Measurements from ENCODE around the gene CD101.

Gene CD101

GRCh38 chr1:117029685-117030084 is 28.1 kb downstream of the CD101 start:
- DNase-seq (ENCODE audit: low read depth in 1 of 2, low spot score in 1 of 2), result no peak
- in situ Hi-C loops (cut with HindIII; ENCODE audit: low pct_unique_long_range_greater_than_20kb, low sequenced_read_pairs), result no loop called here
- no peak for TF ChIP-seq JUND (IDR thresholded peaks at IDR 0.05; ENCODE audit: low read depth)

DNA sequence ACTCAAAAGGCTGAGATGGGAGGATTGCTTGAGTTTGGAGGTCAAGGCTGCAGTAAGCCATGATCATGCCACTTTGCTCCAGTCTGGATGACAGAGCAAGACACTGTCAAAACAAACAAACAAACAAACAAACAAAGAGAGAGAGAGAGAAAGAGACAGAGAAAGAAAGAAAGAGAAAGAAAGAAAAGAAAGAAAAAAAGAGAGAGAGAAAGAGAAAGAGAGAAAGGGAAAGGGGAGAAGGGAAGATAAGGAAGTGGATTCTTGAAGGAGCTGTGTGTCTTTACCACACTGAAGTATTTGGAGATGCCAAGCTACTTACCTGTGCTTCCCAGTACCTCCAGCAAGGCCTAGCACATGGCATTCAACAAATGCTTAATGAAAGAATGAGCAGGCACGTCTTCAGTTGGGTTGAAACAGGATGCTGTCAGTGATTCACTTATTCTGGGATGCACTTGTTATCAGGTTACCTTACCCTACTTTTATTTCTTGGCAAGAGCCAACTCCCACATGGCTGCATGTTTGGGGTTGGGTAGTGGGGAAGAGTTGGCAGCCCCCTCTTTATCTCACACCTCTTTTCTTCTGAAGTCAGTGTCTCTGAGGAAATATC is 28.8 kb downstream of the CD101 start:
- in situ Hi-C loops (cut with HindIII; ENCODE audit: low pct_unique_long_range_greater_than_20kb, low sequenced_read_pairs), result no loop called here
- no peak for TF ChIP-seq JUND (IDR thresholded peaks at IDR 0.05; ENCODE audit: low read depth)
- no peak for DNase-seq (ENCODE audit: low read depth in 1 of 2, low spot score in 1 of 2)

DNA sequence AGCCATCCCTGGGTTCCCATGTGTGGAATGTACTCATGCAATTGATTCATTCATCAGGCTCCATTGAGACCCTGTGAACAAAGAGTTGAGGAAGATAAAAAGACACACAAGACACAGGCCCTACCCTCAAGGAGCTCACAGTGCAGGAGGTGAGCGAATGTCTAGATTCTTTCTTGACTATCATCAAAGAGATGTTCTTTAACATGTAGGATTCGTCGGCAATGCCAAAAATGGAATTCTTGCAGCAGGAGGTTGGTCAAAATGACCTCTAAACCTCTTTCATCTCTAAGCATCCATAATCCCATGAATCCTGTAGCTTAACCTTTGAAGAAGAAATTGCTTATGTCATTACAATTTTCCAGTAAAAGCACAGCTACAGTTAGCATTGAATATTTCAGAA is 30.7 kb downstream of the CD101 start:
- no peak for DNase-seq (ENCODE audit: low read depth in 1 of 2, low spot score in 1 of 2)
- no peak for TF ChIP-seq JUND (IDR thresholded peaks at IDR 0.05; ENCODE audit: low read depth)
- in situ Hi-C loops (cut with HindIII; ENCODE audit: low pct_unique_long_range_greater_than_20kb, low sequenced_read_pairs), result no loop called here

DNA sequence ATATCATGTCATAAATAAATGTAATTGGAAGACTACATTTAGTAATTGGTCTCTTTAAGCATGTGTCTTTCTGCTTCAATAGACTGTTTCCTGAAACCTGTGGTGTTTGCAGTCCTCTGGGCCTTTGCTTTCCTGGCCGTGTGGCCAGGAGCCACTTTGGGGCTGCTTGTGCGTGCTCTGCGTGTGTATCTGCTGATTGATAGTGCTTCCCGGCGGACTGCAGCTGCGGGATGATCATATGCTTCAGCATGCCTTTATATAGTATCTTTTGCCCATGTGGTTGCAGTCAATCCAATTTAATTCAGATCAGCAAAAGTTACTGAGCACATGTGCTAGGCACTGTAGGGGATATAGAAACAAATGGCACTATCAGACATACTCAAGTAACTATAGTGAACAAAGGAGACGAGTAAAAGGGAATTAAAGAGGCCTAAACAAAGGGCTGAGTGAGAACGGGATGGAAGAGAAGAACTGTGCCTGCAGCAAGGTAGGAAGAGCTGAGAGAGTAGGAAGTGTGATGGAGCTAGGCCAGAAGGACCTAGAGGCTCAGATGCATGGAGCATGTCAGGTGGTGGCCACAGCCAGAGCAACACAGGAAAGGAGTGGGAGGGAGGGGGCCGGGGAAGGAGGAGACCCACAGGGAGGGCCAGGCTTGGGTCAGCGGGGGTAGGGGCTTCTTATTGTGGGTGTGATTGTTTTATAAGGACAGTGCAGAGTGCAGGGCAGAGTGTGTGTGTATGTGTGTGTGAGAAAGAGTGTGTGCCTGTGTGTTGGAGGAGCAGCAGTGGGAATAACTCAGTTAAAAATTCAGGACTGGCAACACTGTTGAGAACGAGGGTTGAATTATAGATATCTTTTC is 31.4 kb downstream of the CD101 start:
- in situ Hi-C loops (cut with HindIII; ENCODE audit: low pct_unique_long_range_greater_than_20kb, low sequenced_read_pairs), result no loop called here
- DNase-seq (ENCODE audit: low read depth in 1 of 2, low spot score in 1 of 2), result no peak
- no peak for TF ChIP-seq JUND (IDR thresholded peaks at IDR 0.05; ENCODE audit: low read depth)

DNA sequence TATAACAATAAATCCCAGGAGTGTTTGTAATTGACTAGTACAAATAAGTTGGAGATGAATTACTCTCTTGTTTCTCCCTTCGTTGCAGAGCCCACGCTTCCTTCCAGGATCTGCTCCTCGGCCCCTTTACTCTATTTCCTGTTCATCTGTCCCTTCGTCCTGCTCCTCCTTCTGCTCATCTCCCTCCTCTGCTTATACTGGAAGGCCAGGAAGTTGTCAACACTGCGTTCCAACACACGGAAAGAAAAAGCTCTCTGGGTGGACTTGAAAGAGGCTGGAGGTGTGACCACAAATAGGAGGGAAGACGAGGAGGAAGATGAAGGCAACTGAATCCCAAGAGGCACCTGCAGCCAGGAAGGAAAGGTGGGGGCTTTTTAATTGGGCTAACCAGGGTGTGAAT is 32.2 kb downstream of the CD101 start:
- in situ Hi-C loops (cut with HindIII; ENCODE audit: low pct_unique_long_range_greater_than_20kb, low sequenced_read_pairs), result no loop called here
- no peak for DNase-seq (ENCODE audit: low read depth in 1 of 2, low spot score in 1 of 2)
- no peak for TF ChIP-seq JUND (IDR thresholded peaks at IDR 0.05; ENCODE audit: low read depth)

DNA sequence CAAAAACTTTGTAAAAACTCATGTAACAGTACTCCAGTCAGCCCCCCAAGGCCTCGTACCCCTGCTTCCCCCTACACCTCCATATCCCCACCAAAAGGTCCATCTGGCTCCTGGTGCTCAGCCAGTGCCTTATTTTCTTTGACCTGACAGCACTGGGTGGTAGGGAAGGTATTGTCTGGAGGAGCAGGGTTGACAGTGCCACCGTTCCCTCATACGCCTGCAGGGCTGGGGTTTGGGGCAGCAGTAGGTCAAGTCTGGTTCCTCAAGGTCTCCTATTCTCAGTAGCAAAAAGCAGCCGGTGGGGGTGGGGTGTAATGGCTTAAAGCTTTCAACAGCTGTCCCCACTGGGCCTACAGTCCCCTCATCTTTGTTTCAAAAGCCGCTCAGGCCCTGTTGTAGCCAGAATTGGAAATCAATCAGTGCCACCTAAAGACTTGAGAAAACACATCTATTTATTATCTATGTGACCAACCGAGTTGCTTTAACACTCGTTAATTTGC is 33.3 kb downstream of the CD101 start:
- in situ Hi-C loops (cut with HindIII; ENCODE audit: low pct_unique_long_range_greater_than_20kb, low sequenced_read_pairs), result no loop called here
- DNase-seq (ENCODE audit: low read depth in 1 of 2, low spot score in 1 of 2), result no peak
- no peak for TF ChIP-seq JUND (IDR thresholded peaks at IDR 0.05; ENCODE audit: low read depth)

DNA sequence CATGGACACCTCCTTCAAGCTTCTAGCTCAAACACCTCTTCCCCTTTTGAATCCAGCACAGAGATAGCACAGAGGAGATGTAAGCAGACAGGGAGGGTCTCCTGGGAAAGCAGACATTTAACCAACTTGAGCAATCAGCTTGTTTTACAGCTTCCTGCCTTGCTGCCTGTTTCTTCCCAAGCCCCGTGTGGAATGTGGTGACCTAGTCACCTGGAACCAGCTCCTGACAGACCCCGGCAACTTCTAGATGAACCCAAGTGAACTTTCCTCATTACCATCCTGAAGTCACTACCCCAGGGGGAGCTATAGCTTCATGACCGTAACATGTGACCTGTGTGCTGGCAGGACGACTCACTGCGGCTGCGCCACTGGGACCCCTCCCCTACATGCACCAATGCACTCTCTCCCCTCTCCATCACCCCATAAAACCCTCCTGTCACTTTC is 34.5 kb downstream of the CD101 start:
- DNase-seq (ENCODE audit: low read depth in 1 of 2, low spot score in 1 of 2), result no peak
- in situ Hi-C loops (cut with HindIII; ENCODE audit: low pct_unique_long_range_greater_than_20kb, low sequenced_read_pairs), result no loop called here
- TF ChIP-seq JUND (IDR thresholded peaks at IDR 0.05; ENCODE audit: low read depth), result no peak

GRCh38 chr1:117037802-117038201 is 36.2 kb downstream of the CD101 start:
- in situ Hi-C loops (cut with HindIII; ENCODE audit: low pct_unique_long_range_greater_than_20kb, low sequenced_read_pairs), result no loop called here
- no peak for DNase-seq (ENCODE audit: low read depth in 1 of 2, low spot score in 1 of 2)
- no peak for TF ChIP-seq JUND (IDR thresholded peaks at IDR 0.05; ENCODE audit: low read depth)

DNA sequence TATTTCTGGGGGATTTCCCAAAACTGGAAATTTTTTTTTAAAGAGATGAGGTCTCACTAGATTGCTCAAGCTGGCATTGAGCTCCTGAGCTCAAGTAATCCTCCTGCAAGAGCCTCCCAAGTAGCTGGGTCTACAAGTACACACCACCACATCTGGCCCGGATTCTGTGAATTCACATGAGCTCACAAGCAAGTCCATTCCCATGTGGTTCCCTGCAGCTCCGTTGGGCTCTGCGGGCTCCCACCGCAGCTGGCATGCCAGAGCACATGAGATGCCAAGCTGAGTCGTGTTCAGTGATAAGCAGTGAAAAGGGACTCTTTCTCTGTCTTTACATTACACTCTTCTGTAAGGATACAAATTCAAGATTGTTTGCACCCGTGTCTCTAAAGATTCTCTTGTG is 36.7 kb downstream of the CD101 start:
- TF ChIP-seq JUND (IDR thresholded peaks at IDR 0.05; ENCODE audit: low read depth), result no peak
- in situ Hi-C loops (cut with HindIII; ENCODE audit: low pct_unique_long_range_greater_than_20kb, low sequenced_read_pairs), result no loop called here
- DNase-seq (ENCODE audit: low read depth in 1 of 2, low spot score in 1 of 2), result no peak

DNA sequence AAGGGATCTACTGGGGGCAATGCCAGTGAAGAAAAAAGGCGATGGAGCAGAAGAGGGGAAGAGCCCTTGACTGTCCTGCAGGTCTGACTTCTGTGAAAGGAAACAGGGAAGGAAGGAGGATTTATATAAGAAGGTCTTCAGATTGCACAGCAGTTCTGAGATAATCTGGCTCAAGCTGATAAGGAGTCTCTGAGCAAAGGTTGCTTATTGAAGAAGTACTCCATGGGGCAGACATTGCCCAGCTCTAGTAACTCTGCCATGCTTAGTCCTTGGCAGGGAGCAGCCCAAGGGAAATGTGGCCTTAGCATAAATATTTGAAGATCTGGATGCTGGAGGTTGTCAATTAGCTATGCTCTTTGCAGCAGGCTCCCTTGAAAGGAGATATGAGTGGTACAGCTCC is 42.7 kb downstream of the CD101 start:
- DNase-seq (ENCODE audit: low read depth in 1 of 2, low spot score in 1 of 2), result no peak

GRCh38 chr1:117045644-117046043 is 44.1 kb downstream of the CD101 start:
- no peak for TF ChIP-seq JUND (IDR thresholded peaks at IDR 0.05; ENCODE audit: low read depth)
- in situ Hi-C loops (cut with HindIII; ENCODE audit: low pct_unique_long_range_greater_than_20kb, low sequenced_read_pairs), result no loop called here
- no peak for DNase-seq (ENCODE audit: low read depth in 1 of 2, low spot score in 1 of 2)

More for the DNA sequence above, 42.7 kb downstream of the CD101 start:
- in situ Hi-C loops (cut with HindIII; ENCODE audit: low pct_unique_long_range_greater_than_20kb, low sequenced_read_pairs), result no loop called here
- TF ChIP-seq JUND (IDR thresholded peaks at IDR 0.05; ENCODE audit: low read depth), result no peak

DNA sequence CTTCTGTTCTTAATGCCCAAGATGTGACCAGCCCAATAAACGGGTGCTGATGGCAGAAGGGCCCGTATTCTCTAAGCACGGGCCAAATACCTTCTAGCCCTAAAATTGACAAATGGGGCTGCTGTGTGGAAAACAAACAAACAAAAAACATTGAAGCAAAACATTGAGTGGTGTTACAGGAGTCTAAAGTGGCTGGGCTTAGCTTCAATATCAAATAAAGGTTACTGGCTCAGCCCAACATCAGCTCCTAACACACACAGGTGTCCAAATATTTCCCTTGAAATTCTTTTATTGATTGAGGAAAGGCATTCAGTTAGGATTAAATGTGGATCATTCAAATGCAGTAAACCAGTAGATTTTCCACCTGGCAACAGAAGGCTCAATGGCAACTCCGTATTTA is 45.2 kb downstream of the CD101 start:
- DNase-seq (ENCODE audit: low read depth in 1 of 2, low spot score in 1 of 2), result no peak
- in situ Hi-C loops (cut with HindIII; ENCODE audit: low pct_unique_long_range_greater_than_20kb, low sequenced_read_pairs), result no loop called here
- TF ChIP-seq JUND (IDR thresholded peaks at IDR 0.05; ENCODE audit: low read depth), result no peak

DNA sequence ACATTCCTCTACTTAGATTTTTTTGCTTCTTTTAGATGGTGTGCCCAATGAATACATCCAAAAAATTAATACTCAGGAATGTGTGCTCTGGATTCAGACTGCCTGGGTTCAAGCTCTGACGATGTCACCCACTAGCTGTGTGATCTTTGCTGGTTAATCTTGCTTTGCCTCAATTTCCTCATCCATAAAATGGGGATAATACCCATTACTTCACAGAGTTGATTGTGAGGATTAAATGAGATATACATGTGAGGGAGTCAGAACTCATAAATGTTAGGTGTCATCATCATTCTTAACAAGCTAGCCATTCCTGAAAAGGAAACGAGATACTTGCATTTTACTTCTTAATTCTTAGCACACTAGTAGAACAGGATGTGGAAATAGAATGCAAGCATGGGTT is 45.7 kb downstream of the CD101 start:
- no peak for TF ChIP-seq JUND (IDR thresholded peaks at IDR 0.05; ENCODE audit: low read depth)
- in situ Hi-C loops (cut with HindIII; ENCODE audit: low pct_unique_long_range_greater_than_20kb, low sequenced_read_pairs), result no loop called here
- DNase-seq (ENCODE audit: low read depth in 1 of 2, low spot score in 1 of 2), result no peak
